GM06990 (cell line): ENCODE data around the gene OBP2B.

Source experiments
- DNase-seq: peaks from one replicate; pipeline ENCODE4 v3.0.0-alpha.2; 2011; ENCODE audit not compliant: insufficient read length; ENCODE audit errors: extremely low read depth
- H3K27me3 ChIP-seq: replicated peaks from 2 replicates; pipeline ENCODE4 v1.6.0; 2011; ENCODE audit warnings: low read length; ENCODE audit not compliant: control insufficient read depth, insufficient read depth
- H3K36me3 ChIP-seq: 2 replicates; pipeline ENCODE4 v1.5.1; 2011; ENCODE audit warnings: low read length; ENCODE audit not compliant: control insufficient read depth, insufficient read depth
- H3K4me3 ChIP-seq: replicated peaks from 2 replicates; pipeline ENCODE4 v1.5.1; 2011; ENCODE audit warnings: low read depth, mild to moderate bottlenecking, control low read depth, low read length
- CTCF ChIP-seq: IDR thresholded peaks from 2 replicates; pipeline ENCODE4 v1.5.1; 2011; ENCODE audit warnings: low read length, control low read depth, mild to moderate bottlenecking, inconsistent platforms; ENCODE audit not compliant: insufficient read depth, poor library complexity, severe bottlenecking

The OBP2B gene

GRCh38 chr9:133182151-133182550 is 26.9 kb downstream of the OBP2B start:
- Histone ChIP-seq H3K4me3 (no peak overlapping the region), H3K36me3 (no peaks in the 10 kb centered on the region), H3K27me3 (no peaks in the 10 kb centered on the region; the same call in 1 of the 2 replicates)
- TF ChIP-seq CTCF, result no peak
- no peak for DNase-seq

- DNase-seq, result no peak
- Histone ChIP-seq H3K36me3 (no peaks in the 10 kb centered on the region), H3K27me3 (no peaks in the 10 kb centered on the region; the same call in 1 of the 2 replicates), H3K4me3 (no peak overlapping the region)
- no peak for TF ChIP-seq CTCF
These were observed 27.5 kb downstream of the OBP2B start for GRCh38 chr9:133181561-133181960.

GRCh38 chr9:133180953-133181352 is 28.1 kb downstream of the OBP2B start:
- Histone ChIP-seq H3K36me3 (no peaks in the 10 kb centered on the region), H3K27me3 (no peaks in the 10 kb centered on the region; the same call in 1 of the 2 replicates), H3K4me3 (no peak overlapping the region)
- TF ChIP-seq CTCF, result no peak
- no peak for DNase-seq

- Histone ChIP-seq H3K4me3 (no peak overlapping the region), H3K36me3 (no peaks in the 10 kb centered on the region), H3K27me3 (peaks cover 4% of the 10 kb centered on the region; the same call in 1 of the 2 replicates)
- no peak for TF ChIP-seq CTCF
- DNase-seq, result no peak
These were observed 36.0 kb downstream of the OBP2B start for GRCh38 chr9:133173056-133173455.

- DNase-seq, result no peak
- Histone ChIP-seq H3K36me3 (no peaks in the 10 kb centered on the region), H3K27me3 (peaks cover 4% of the 10 kb centered on the region; the same call in 1 of the 2 replicates), H3K4me3 (no peak overlapping the region)
- TF ChIP-seq CTCF, result no peak
These were observed 37.7 kb downstream of the OBP2B start for GRCh38 chr9:133171161-133171961.
